Neural progenitor cell (in vitro differentiated cells): ENCODE results near the gene SMCO1. TPM values are rescaled to one million over a fixed set of nuclear protein-coding genes. Genes with fewer than 3 reads are reported as not detected.
"Not testable (repeated sequence)": the region's sequence is repeated elsewhere in the genome, so short reads cannot be mapped to it uniquely, and the experiment has no call there.

Experiments
- DNase-seq: peaks from one replicate; pipeline ENCODE4 v3.0.0-alpha.2; 2016; ENCODE audit warnings: low spot score
- H2AFZ ChIP-seq: fragments of 200-600 bp; sonication (generic); replicated peaks from 2 replicates; pipeline ENCODE4 v1.6.1; 2016; ENCODE audit warnings: antibody characterized with exemption
- H3F3A ChIP-seq: fragments of 200-600 bp; sonication (generic); 2 replicates; pipeline ENCODE4 v1.6.1; 2016; ENCODE audit warnings: antibody characterized with exemption, low read depth
- H3K27ac ChIP-seq: fragments of 200-600 bp; sonication (generic); 2 replicates; pipeline ENCODE4 v1.5.1; 2016; ENCODE audit warnings: mild to moderate bottlenecking
- H3K27me3 ChIP-seq: fragments of 200-600 bp; sonication (generic); 2 replicates; pipeline ENCODE4 v1.6.1; 2016; ENCODE audit warnings: mild to moderate bottlenecking, moderate library complexity
- H3K36me3 ChIP-seq: fragments of 200-600 bp; sonication (generic); 2 replicates; pipeline ENCODE4 v1.5.1; 2016
- H3K4me1 ChIP-seq: fragments of 200-600 bp; sonication (generic); 2 replicates; pipeline ENCODE4 v1.6.1; 2016; ENCODE audit warnings: mixed run types
- H3K4me2 ChIP-seq: fragments of 200-600 bp; sonication (generic); 2 replicates; pipeline ENCODE4 v1.6.1; 2016
- H3K4me3 ChIP-seq: fragments of 200-600 bp; sonication (generic); 2 replicates; pipeline ENCODE4 v1.5.1; 2016
- H3K79me2 ChIP-seq: fragments of 200-600 bp; sonication (generic); 2 replicates; pipeline ENCODE4 v1.6.1; 2016; ENCODE audit warnings: low read depth
- H3K9ac ChIP-seq: fragments of 200-600 bp; sonication (generic); 2 replicates; pipeline ENCODE4 v1.6.1; 2016
- H3K9me3 ChIP-seq: fragments of 200-600 bp; sonication (generic); 2 replicates; pipeline ENCODE4 v1.5.1; 2016; ENCODE audit warnings: low read depth
- H4K20me1 ChIP-seq: fragments of 200-600 bp; sonication (generic); 2 replicates; pipeline ENCODE4 v1.6.1; 2016; ENCODE audit warnings: low read depth
- H3K27ac Mint-ChIP-seq: 3 replicates; pipeline ENCODE4 v1.8.0; 2021; ENCODE audit warnings: mixed read lengths
- H3K27me3 Mint-ChIP-seq: 2 replicates; pipeline ENCODE4 v1.8.0; 2022; ENCODE audit warnings: low read depth, mild to moderate bottlenecking, inconsistent platforms, moderate library complexity, mixed read lengths; ENCODE audit not compliant: insufficient read depth
- H3K36me3 Mint-ChIP-seq: 3 replicates; pipeline ENCODE4 v1.8.0; 2021; ENCODE audit warnings: mixed read lengths
- H3K4me1 Mint-ChIP-seq: 3 replicates; pipeline ENCODE4 v1.8.0; 2021; ENCODE audit warnings: mixed read lengths
- H3K4me3 Mint-ChIP-seq: 3 replicates; pipeline ENCODE4 v1.8.0; 2021; ENCODE audit warnings: mild to moderate bottlenecking, moderate library complexity, mixed read lengths
- H3K9me3 Mint-ChIP-seq: 3 replicates; pipeline ENCODE4 v1.8.0; 2020; ENCODE audit warnings: mixed read lengths
- CTCF ChIP-seq: fragments of 200-600 bp; sonication (generic); IDR thresholded peaks from 2 replicates; pipeline ENCODE4 v1.5.1; 2017; ENCODE audit warnings: antibody characterized with exemption, mild to moderate bottlenecking
- EZH2 ChIP-seq: fragments of 200-600 bp; sonication (generic); IDR thresholded peaks from 2 replicates; pipeline ENCODE4 v1.6.1; 2017; ENCODE audit warnings: antibody characterized with exemption, mild to moderate bottlenecking, moderate library complexity
- EZH2phosphoT487 ChIP-seq: fragments of 200-600 bp; sonication (generic); IDR thresholded peaks from 2 replicates; pipeline ENCODE4 v1.6.1; 2017; ENCODE audit warnings: antibody characterized with exemption
- total RNA-seq: library from RNA; depleted of rRNA; stranded (reverse); fragments of >200 nt; gene quantifications from 2 replicates; pipeline ENCODE4 v1.2.3, GENCODE V29; 2015; ENCODE audit warnings: low replicate concordance

SMCO1 gene
- total RNA-seq, 1 donor from 2014 or later, result not detected

DNA sequence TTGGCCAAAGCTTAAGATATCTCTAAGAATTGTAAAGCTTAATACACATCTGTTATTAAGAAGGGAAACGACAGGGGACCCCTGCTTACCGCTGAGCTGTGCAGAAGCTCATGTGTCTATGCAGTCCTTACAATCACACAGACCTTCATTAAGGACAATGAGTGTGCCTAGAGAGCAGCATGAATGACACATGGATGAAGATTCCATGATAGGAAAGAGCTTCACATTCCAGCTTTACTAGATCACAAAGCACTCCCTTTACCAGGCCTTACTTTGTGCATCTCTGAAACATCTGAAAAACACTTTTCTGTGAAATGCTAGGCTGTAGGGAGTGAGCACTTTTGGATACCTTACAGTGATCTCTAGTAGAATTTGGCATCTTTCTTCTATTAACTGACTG, 43.6 kb downstream of the SMCO1 start:
- Mint-ChIP-seq H3K4me3 (no peak overlapping the region), H3K9me3 (no peaks in the 10 kb centered on the region), H3K4me1 (no peaks in the 10 kb centered on the region), H3K27ac (no peak overlapping the region), H3K27me3 (no peaks in the 10 kb centered on the region), H3K36me3 (peaks cover 25% of the 10 kb centered on the region)
- H3F3A ChIP-seq, result peaks cover 4% of the 10 kb centered on the region
- H3K4me2 ChIP-seq, result no peak overlapping the region
- H3K9ac ChIP-seq, result no peak overlapping the region
- H3K9me3 ChIP-seq, result no peaks in the 10 kb centered on the region
- H3K4me1 ChIP-seq, result no peaks in the 10 kb centered on the region
- no peak overlapping the region for H2AFZ ChIP-seq
- no peak for DNase-seq
- no peaks in the 10 kb centered on the region for H4K20me1 ChIP-seq
- H3K27ac ChIP-seq, result no peak overlapping the region
- H3K4me3 ChIP-seq, result no peak overlapping the region
- no peaks in the 10 kb centered on the region for H3K27me3 ChIP-seq
- peaks cover 7% of the 10 kb centered on the region for H3K36me3 ChIP-seq
- no peak for TF ChIP-seq CTCF
- no peak for TF ChIP-seq EZH2
- H3K79me2 ChIP-seq, result no peaks in the 10 kb centered on the region

DNA sequence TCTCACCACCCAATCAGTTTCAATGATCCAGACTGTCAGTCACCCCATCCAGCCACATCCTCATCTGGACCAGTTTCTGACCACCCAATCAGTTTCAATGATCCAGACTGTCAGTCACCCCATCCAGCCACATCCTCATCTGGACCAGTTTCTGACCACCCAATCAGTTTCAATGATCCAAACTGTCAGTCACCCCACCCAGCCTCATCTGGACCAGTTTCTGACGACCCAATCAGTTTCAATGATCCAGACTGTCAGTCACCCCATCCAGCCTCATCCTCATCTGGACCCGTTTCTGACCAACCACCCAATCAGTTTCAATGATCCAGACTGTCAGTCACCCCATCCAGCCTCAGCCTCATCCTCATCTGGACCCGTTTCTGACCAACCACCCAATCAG, 45.0 kb downstream of the SMCO1 start:
- not testable (repeated sequence) for H3K9me3 ChIP-seq

GRCh38 chr3:196463804-196464203, 51.3 kb downstream of the SMCO1 start:
- H3K4me3 Mint-ChIP-seq, result no peak overlapping the region
- Histone ChIP-seq H3F3A (no peaks in the 10 kb centered on the region), H3K27me3 (no peaks in the 10 kb centered on the region), H3K36me3 (no peaks in the 10 kb centered on the region), H3K27ac (no peak overlapping the region), H3K4me2 (no peak overlapping the region), H3K4me3 (no peak overlapping the region), H3K9ac (no peak overlapping the region), H3K9me3 (no peaks in the 10 kb centered on the region), H3K4me1 (no peaks in the 10 kb centered on the region), H2AFZ (no peak overlapping the region), H4K20me1 (no peaks in the 10 kb centered on the region), H3K79me2 (no peaks in the 10 kb centered on the region)
- H3K36me3 Mint-ChIP-seq, result peaks cover 19% of the 10 kb centered on the region
- H3K4me1 Mint-ChIP-seq, result no peaks in the 10 kb centered on the region
- H3K27me3 Mint-ChIP-seq, result peaks cover 4% of the 10 kb centered on the region
- H3K9me3 Mint-ChIP-seq, result no peaks in the 10 kb centered on the region
- H3K27ac Mint-ChIP-seq, result no peak overlapping the region
- DNase-seq, result no peak
- TF ChIP-seq CTCF (no peak), EZH2phosphoT487 (no peak), EZH2 (no peak)

More for the DNA sequence above, 45.0 kb downstream of the SMCO1 start:
- H3K27ac ChIP-seq, DNase-seq, H3K36me3 ChIP-seq, H3K27me3 ChIP-seq, H3K4me1 ChIP-seq, H3K4me1 Mint-ChIP-seq, H2AFZ ChIP-seq, H3K27ac Mint-ChIP-seq, H3K27me3 Mint-ChIP-seq, H3F3A ChIP-seq, H3K79me2 ChIP-seq, H3K4me3 ChIP-seq, H3K9me3 Mint-ChIP-seq, H4K20me1 ChIP-seq, H3K4me2 ChIP-seq, H3K4me3 Mint-ChIP-seq, H3K9ac ChIP-seq: not testable (repeated sequence)
- peaks cover 26% of the 10 kb centered on the region for H3K36me3 Mint-ChIP-seq

GRCh38 chr3:196463478-196463756, 51.7 kb downstream of the SMCO1 start:
- H3K79me2 ChIP-seq, result no peaks in the 10 kb centered on the region
- no peaks in the 10 kb centered on the region for H3K9me3 Mint-ChIP-seq
- H3K27ac ChIP-seq, result no peak overlapping the region
- H3K9me3 ChIP-seq, result no peaks in the 10 kb centered on the region
- H2AFZ ChIP-seq, result no peak overlapping the region
- H3K4me2 ChIP-seq, result no peak overlapping the region
- H3K36me3 Mint-ChIP-seq, result peaks cover 19% of the 10 kb centered on the region
- TF ChIP-seq EZH2, result no peak
- no peak for TF ChIP-seq CTCF
- no peak for TF ChIP-seq EZH2phosphoT487
- no peak overlapping the region for H3K27ac Mint-ChIP-seq
- DNase-seq, result no peak
- no peaks in the 10 kb centered on the region for H3K36me3 ChIP-seq
- H3K4me3 ChIP-seq, result no peak overlapping the region
- peaks cover 4% of the 10 kb centered on the region for H3K27me3 Mint-ChIP-seq
- no peaks in the 10 kb centered on the region for H3F3A ChIP-seq
- no peaks in the 10 kb centered on the region for H3K27me3 ChIP-seq
- no peak overlapping the region for H3K4me3 Mint-ChIP-seq
- H3K4me1 ChIP-seq, result no peaks in the 10 kb centered on the region
- H3K4me1 Mint-ChIP-seq, result no peaks in the 10 kb centered on the region
- no peak overlapping the region for H3K9ac ChIP-seq
- H4K20me1 ChIP-seq, result no peaks in the 10 kb centered on the region

- not testable (repeated sequence) for H3K9me3 ChIP-seq
These were observed 52.3 kb downstream of the SMCO1 start for GRCh38 chr3:196462680-196463477.

More at GRCh38 chr3:196462680-196463477, 52.3 kb downstream of the SMCO1 start:
- H4K20me1 ChIP-seq, H3K27me3 ChIP-seq, H3K4me3 Mint-ChIP-seq, H3K4me2 ChIP-seq, H3K9me3 Mint-ChIP-seq, H3K27ac Mint-ChIP-seq, H3K79me2 ChIP-seq, H2AFZ ChIP-seq, H3K36me3 ChIP-seq, H3K27ac ChIP-seq, H3K4me3 ChIP-seq, H3F3A ChIP-seq, H3K27me3 Mint-ChIP-seq, DNase-seq, H3K4me1 Mint-ChIP-seq, H3K9ac ChIP-seq, H3K4me1 ChIP-seq: not testable (repeated sequence)
- peaks cover 17% of the 10 kb centered on the region for H3K36me3 Mint-ChIP-seq
